ENCODE results near the gene NKD1. TPM values are rescaled to one million over a fixed set of nuclear protein-coding genes. Genes with fewer than 3 reads are reported as not detected.

NKD1 gene
- total RNA-seq, 3 donors from 2014 or later, result 1.3 to 5.0 (median 4.6) TPM

- H3K4me3 ChIP-seq, result no peak overlapping the region
- no peak overlapping the region for H3K27ac ChIP-seq
- no peak for DNase-seq (ENCODE audit: low spot score in 2 of 2)
- no peaks in the 10 kb centered on the region for H3K36me3 ChIP-seq
- H3K27me3 ChIP-seq, result no peaks in the 10 kb centered on the region
- intact Hi-C loops (cut with DNase I; ENCODE audit: low total_unique reads), result no loop called here
- no peaks in the 10 kb centered on the region for H3K9me3 ChIP-seq
- H3K4me1 ChIP-seq, result no peaks in the 10 kb centered on the region
- no peak for TF ChIP-seq CTCF (IDR thresholded peaks at IDR 0.05)
- TF ChIP-seq POLR2AphosphoS5 (IDR thresholded peaks at IDR 0.05), result no peak
- TF ChIP-seq POLR2A (IDR thresholded peaks at IDR 0.05), result no peak
Measured at GRCh38 chr16:50690177-50690576, 142.0 kb downstream of the NKD1 start.

GRCh38 chr16:50692644-50692998 is 144.4 kb downstream of the NKD1 start:
- no peaks in the 10 kb centered on the region for H3K9me3 ChIP-seq
- DNase-seq (ENCODE audit: low spot score in 2 of 2), result no peak
- H3K4me1 ChIP-seq, result peaks cover 9 to 11% of the 10 kb centered on the region in 2 donors
- H3K36me3 ChIP-seq, result no peaks in the 10 kb centered on the region
- intact Hi-C loops (cut with DNase I; ENCODE audit: low total_unique reads), result no loop called here
- TF ChIP-seq POLR2A (IDR thresholded peaks at IDR 0.05), result no peak
- no peak for TF ChIP-seq POLR2AphosphoS5 (IDR thresholded peaks at IDR 0.05)
- TF ChIP-seq CTCF (IDR thresholded peaks at IDR 0.05), result no peak
- no peak overlapping the region for H3K4me3 ChIP-seq
- H3K27me3 ChIP-seq, result no peaks in the 10 kb centered on the region
- H3K27ac ChIP-seq, result no peak overlapping the region

GRCh38 chr16:50692999-50693781 is 145.0 kb downstream of the NKD1 start, which contains the start of gene NOD2:
TSS of gene NOD2 (plus strand) at chr16:50693606. CDS start at chr16:50699496, 5,890 bp downstream.
- Histone ChIP-seq H3K27me3 (no peaks in the 10 kb centered on the region), H3K9me3 (no peaks in the 10 kb centered on the region), H3K27ac (peak within 1 kb of the TSS; percentile 29 to 51), H3K36me3 (no peaks in the 10 kb centered on the region), H3K4me3 (peak within 1 kb of the TSS; percentile 46 to 73 (median 56)), H3K4me1 (peaks cover 11 to 12% of the 10 kb centered on the region in 2 donors)
- intact Hi-C loops (cut with DNase I; ENCODE audit: low total_unique reads), result no loop called here
- DNase-seq (ENCODE audit: low spot score in 2 of 2), result no peak
- TF ChIP-seq POLR2AphosphoS5 (IDR thresholded peaks at IDR 0.05) (no peak), POLR2A (IDR thresholded peaks at IDR 0.05) (no peak), CTCF (IDR thresholded peaks at IDR 0.05) (no peak)

- DNase-seq (ENCODE audit: low spot score in 2 of 2), result no peak
- peak overlapping the region in 2 of 3 donors; percentile 56 to 73 for H3K4me3 ChIP-seq
- no peak overlapping the region for H3K27ac ChIP-seq
- intact Hi-C loops (cut with DNase I; ENCODE audit: low total_unique reads), result no loop called here
- peaks cover 11 to 12% of the 10 kb centered on the region in 2 donors for H3K4me1 ChIP-seq
- no peak for TF ChIP-seq CTCF (IDR thresholded peaks at IDR 0.05)
- no peak for TF ChIP-seq POLR2AphosphoS5 (IDR thresholded peaks at IDR 0.05)
- no peak for TF ChIP-seq POLR2A (IDR thresholded peaks at IDR 0.05)
- no peaks in the 10 kb centered on the region for H3K36me3 ChIP-seq
- H3K9me3 ChIP-seq, result no peaks in the 10 kb centered on the region
- H3K27me3 ChIP-seq, result no peaks in the 10 kb centered on the region
Measured at GRCh38 chr16:50694206-50694605, 146.0 kb downstream of the NKD1 start.

Measured in breast epithelium (tissue), 4 donors.